Measurements from ENCODE around the gene LRRIQ1.

Gene LRRIQ1

GRCh38 chr12:85017133-85017532 is 19.0 kb upstream of the LRRIQ1 start:
- Mint-ChIP-seq H3K4me1 (no peaks in the 10 kb centered on the region), H3K27me3 (no peaks in the 10 kb centered on the region), H3K9me3 (no peaks in the 10 kb centered on the region), H3K4me3 (no peak overlapping the region), H3K36me3 (no peaks in the 10 kb centered on the region), H3K27ac (no peak overlapping the region)
- CTCF ChIA-PET: no interaction called here
- no peak for DNase-seq

- no peak for DNase-seq
- Mint-ChIP-seq H3K4me3 (no peak overlapping the region), H3K36me3 (no peaks in the 10 kb centered on the region), H3K27ac (no peak overlapping the region), H3K4me1 (no peaks in the 10 kb centered on the region), H3K9me3 (no peaks in the 10 kb centered on the region), H3K27me3 (no peaks in the 10 kb centered on the region)
- CTCF ChIA-PET: no interaction called here
Measured at GRCh38 chr12:85017618-85018017, 18.5 kb upstream of the LRRIQ1 start.

- CTCF ChIA-PET: no interaction called here
- Mint-ChIP-seq H3K4me1 (no peaks in the 10 kb centered on the region), H3K27ac (no peak overlapping the region), H3K27me3 (no peaks in the 10 kb centered on the region), H3K4me3 (no peak overlapping the region), H3K9me3 (no peaks in the 10 kb centered on the region), H3K36me3 (no peaks in the 10 kb centered on the region)
- DNase-seq: no peak
Measured at GRCh38 chr12:85018098-85018497, 18.1 kb upstream of the LRRIQ1 start.

- CTCF ChIA-PET: interaction anchor here (0.7 to 3.7 kb wide), 4 partner anchors 20 to 157 kb away, joined by 3 to 44 read pairs (median 8); no protein-coding TSS in a partner anchor
- Mint-ChIP-seq H3K9me3 (no peaks in the 10 kb centered on the region), H3K36me3 (no peaks in the 10 kb centered on the region), H3K27ac (no peak overlapping the region), H3K4me3 (no peak overlapping the region), H3K27me3 (no peaks in the 10 kb centered on the region), H3K4me1 (no peaks in the 10 kb centered on the region)
- no peak for DNase-seq
Measured at GRCh38 chr12:85029456-85029855, 6.7 kb upstream of the LRRIQ1 start.

GRCh38 chr12:85036733-85037132 is 582 bp downstream of the LRRIQ1 start:
- peak overlapping the region; percentile 60 for H3K4me3 Mint-ChIP-seq
- no peaks in the 10 kb centered on the region for H3K9me3 Mint-ChIP-seq
- H3K27me3 Mint-ChIP-seq: peaks cover 6% of the 10 kb centered on the region

GRCh38 chr12:85041395-85041794 is 5.2 kb downstream of the LRRIQ1 start:
- peaks cover 1% of the 10 kb centered on the region for H3K4me1 Mint-ChIP-seq
- DNase-seq: no peak
- no peak overlapping the region for H3K4me3 Mint-ChIP-seq
- peaks cover 2% of the 10 kb centered on the region for H3K27me3 Mint-ChIP-seq
- H3K27ac Mint-ChIP-seq: no peak overlapping the region
- H3K9me3 Mint-ChIP-seq: no peaks in the 10 kb centered on the region
- CTCF ChIA-PET: no interaction called here
- H3K36me3 Mint-ChIP-seq: no peaks in the 10 kb centered on the region

More at GRCh38 chr12:85036733-85037132, 582 bp downstream of the LRRIQ1 start:
- no peak for DNase-seq
- CTCF ChIA-PET: interaction anchor here (1.7 kb wide), 1 partner anchor 162 kb away, joined by 5 read pairs; no protein-coding TSS in a partner anchor
- H3K4me1 Mint-ChIP-seq: peaks cover 5% of the 10 kb centered on the region
- no peak overlapping the region for H3K27ac Mint-ChIP-seq
- no peaks in the 10 kb centered on the region for H3K36me3 Mint-ChIP-seq

GRCh38 chr12:85043829-85044228 is 7.7 kb downstream of the LRRIQ1 start:
- no peaks in the 10 kb centered on the region for H3K4me1 Mint-ChIP-seq
- no peak overlapping the region for H3K4me3 Mint-ChIP-seq
- DNase-seq: no peak
- H3K36me3 Mint-ChIP-seq: no peaks in the 10 kb centered on the region
- no peaks in the 10 kb centered on the region for H3K9me3 Mint-ChIP-seq
- no peaks in the 10 kb centered on the region for H3K27me3 Mint-ChIP-seq
- CTCF ChIA-PET: no interaction called here
- no peak overlapping the region for H3K27ac Mint-ChIP-seq

- H3K9me3 Mint-ChIP-seq: no peaks in the 10 kb centered on the region
- H3K27ac Mint-ChIP-seq: no peak overlapping the region
- H3K36me3 Mint-ChIP-seq: no peaks in the 10 kb centered on the region
- H3K27me3 Mint-ChIP-seq: no peaks in the 10 kb centered on the region
- peak; percentile 45 for DNase-seq
- no peaks in the 10 kb centered on the region for H3K4me1 Mint-ChIP-seq
- CTCF ChIA-PET: interaction anchor here (1.4 to 3.4 kb wide), 3 partner anchors 180 to 185 kb away, joined by 3 to 18 read pairs (median 5); no protein-coding TSS in a partner anchor
- H3K4me3 Mint-ChIP-seq: no peak overlapping the region
Measured at GRCh38 chr12:85057370-85057963, 21.3 kb downstream of the LRRIQ1 start.

GRCh38 chr12:85058339-85058738 is 22.2 kb downstream of the LRRIQ1 start:
- Mint-ChIP-seq H3K27ac (no peak overlapping the region), H3K4me1 (no peaks in the 10 kb centered on the region), H3K36me3 (no peaks in the 10 kb centered on the region), H3K27me3 (no peaks in the 10 kb centered on the region), H3K4me3 (no peak overlapping the region), H3K9me3 (no peaks in the 10 kb centered on the region)
- CTCF ChIA-PET: interaction anchor here (0.7 to 3.4 kb wide), 4 partner anchors 27 to 186 kb away, joined by 3 to 18 read pairs (median 4); no protein-coding TSS in a partner anchor
- DNase-seq: no peak

GRCh38 chr12:85059594-85059993 is 23.4 kb downstream of the LRRIQ1 start:
- no peaks in the 10 kb centered on the region for H3K36me3 Mint-ChIP-seq
- H3K27ac Mint-ChIP-seq: no peak overlapping the region
- H3K4me3 Mint-ChIP-seq: no peak overlapping the region
- H3K27me3 Mint-ChIP-seq: no peaks in the 10 kb centered on the region
- H3K4me1 Mint-ChIP-seq: no peaks in the 10 kb centered on the region
- CTCF ChIA-PET: interaction anchor here (1.2 to 3.4 kb wide), 2 partner anchors 18 to 185 kb away, joined by 4 to 18 read pairs; no protein-coding TSS in a partner anchor
- no peaks in the 10 kb centered on the region for H3K9me3 Mint-ChIP-seq
- DNase-seq: no peak

- Mint-ChIP-seq H3K36me3 (no peaks in the 10 kb centered on the region), H3K4me3 (no peak overlapping the region), H3K9me3 (no peaks in the 10 kb centered on the region), H3K27me3 (no peaks in the 10 kb centered on the region), H3K4me1 (no peaks in the 10 kb centered on the region), H3K27ac (no peak overlapping the region)
- DNase-seq: no peak
- CTCF ChIA-PET: no interaction called here
Measured at GRCh38 chr12:85060916-85061315, 24.8 kb downstream of the LRRIQ1 start.

GRCh38 chr12:85065837-85066482 is 29.8 kb downstream of the LRRIQ1 start:
- no peaks in the 10 kb centered on the region for H3K36me3 Mint-ChIP-seq
- no peak overlapping the region for H3K27ac Mint-ChIP-seq
- no peaks in the 10 kb centered on the region for H3K27me3 Mint-ChIP-seq
- DNase-seq: no peak
- CTCF ChIA-PET: no interaction called here
- H3K4me1 Mint-ChIP-seq: no peaks in the 10 kb centered on the region
- no peaks in the 10 kb centered on the region for H3K9me3 Mint-ChIP-seq
- no peak overlapping the region for H3K4me3 Mint-ChIP-seq

GRCh38 chr12:85072826-85073225 is 36.7 kb downstream of the LRRIQ1 start:
- no peaks in the 10 kb centered on the region for H3K27me3 Mint-ChIP-seq
- no peak for DNase-seq
- no peak overlapping the region for H3K4me3 Mint-ChIP-seq
- no peaks in the 10 kb centered on the region for H3K4me1 Mint-ChIP-seq
- CTCF ChIA-PET: no interaction called here
- H3K9me3 Mint-ChIP-seq: no peaks in the 10 kb centered on the region
- no peaks in the 10 kb centered on the region for H3K36me3 Mint-ChIP-seq
- no peak overlapping the region for H3K27ac Mint-ChIP-seq

GRCh38 chr12:85076688-85077430 is 40.7 kb downstream of the LRRIQ1 start:
- no peaks in the 10 kb centered on the region for H3K36me3 Mint-ChIP-seq
- H3K4me1 Mint-ChIP-seq: no peaks in the 10 kb centered on the region
- CTCF ChIA-PET: interaction anchor here (1.9 kb wide), 1 partner anchor 18 kb away, joined by 4 read pairs; no protein-coding TSS in a partner anchor
- no peaks in the 10 kb centered on the region for H3K9me3 Mint-ChIP-seq
- H3K27me3 Mint-ChIP-seq: no peaks in the 10 kb centered on the region
- H3K27ac Mint-ChIP-seq: no peak overlapping the region
- no peak for DNase-seq
- no peak overlapping the region for H3K4me3 Mint-ChIP-seq
